NCI-H446 (cell line): ENCODE results near the gene CTDSP1.

Experiments used
- DNase-seq, 2 experiments: peaks; one replicate each; lab custom pipeline; 2025; lab: John Stamatoyannopoulos, UW

CTDSP1 gene, protein sequence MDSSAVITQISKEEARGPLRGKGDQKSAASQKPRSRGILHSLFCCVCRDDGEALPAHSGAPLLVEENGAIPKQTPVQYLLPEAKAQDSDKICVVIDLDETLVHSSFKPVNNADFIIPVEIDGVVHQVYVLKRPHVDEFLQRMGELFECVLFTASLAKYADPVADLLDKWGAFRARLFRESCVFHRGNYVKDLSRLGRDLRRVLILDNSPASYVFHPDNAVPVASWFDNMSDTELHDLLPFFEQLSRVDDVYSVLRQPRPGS

DNA sequence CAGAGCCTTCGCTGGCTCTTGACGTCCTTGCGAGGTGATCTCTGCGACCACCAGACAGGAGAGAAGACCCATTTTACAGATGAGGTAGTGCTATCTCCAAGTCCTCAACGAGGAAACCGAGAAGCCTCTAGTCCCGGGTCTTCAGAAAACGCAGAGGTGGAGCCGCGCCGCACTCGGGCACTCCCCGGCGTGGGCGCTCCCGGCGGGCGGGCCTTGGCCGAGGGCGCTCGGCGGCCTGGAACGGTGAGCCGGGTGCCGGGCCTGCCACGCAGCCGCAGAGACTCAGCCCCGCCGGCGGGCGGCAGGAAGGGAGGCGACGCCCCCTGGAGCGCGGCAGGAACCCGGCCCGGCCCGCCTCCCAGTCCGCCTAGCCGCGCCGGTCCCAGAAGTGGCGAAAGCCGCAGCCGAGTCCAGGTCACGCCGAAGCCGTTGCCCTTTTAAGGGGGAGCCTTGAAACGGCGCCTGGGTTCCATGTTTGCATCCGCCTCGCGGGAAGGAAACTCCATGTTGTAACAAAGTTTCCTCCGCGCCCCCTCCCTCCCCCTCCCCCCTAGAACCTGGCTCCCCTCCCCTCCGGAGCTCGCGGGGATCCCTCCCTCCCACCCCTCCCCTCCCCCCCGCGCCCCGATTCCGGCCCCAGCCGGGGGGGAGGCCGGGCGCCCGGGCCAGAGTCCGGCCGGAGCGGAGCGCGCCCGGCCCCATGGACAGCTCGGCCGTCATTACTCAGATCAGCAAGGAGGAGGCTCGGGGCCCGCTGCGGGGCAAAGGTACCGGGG is at the start of gene CTDSP1:
Gene CTDSP1, plus strand, starts transcription at position 478 of the 776 bp plus-strand sequence. Its CDS starts 223 bp downstream, at position 701.
- DNase-seq, result peak; percentile 73 to 91

DNA sequence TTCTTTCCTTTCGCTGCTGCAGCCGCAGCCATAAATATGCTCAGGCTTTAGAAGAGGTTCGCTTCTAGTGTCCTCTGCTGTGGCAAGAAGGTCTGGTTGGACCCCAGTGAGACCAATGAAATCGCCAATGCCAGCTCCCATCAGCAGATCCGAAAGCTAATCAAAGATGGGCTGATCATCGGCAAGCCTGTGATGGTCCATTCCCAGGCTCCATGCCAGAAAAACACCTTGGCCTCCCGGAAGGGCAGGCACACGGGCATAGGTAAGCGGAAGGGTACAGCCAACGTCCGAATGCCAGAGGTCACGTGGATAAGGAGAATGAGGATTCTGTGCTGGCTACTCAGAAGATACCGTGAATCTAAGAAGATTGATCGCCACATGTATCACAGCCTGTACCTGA is 45.6 kb upstream of the CTDSP1 start:
- no peak for DNase-seq

DNA sequence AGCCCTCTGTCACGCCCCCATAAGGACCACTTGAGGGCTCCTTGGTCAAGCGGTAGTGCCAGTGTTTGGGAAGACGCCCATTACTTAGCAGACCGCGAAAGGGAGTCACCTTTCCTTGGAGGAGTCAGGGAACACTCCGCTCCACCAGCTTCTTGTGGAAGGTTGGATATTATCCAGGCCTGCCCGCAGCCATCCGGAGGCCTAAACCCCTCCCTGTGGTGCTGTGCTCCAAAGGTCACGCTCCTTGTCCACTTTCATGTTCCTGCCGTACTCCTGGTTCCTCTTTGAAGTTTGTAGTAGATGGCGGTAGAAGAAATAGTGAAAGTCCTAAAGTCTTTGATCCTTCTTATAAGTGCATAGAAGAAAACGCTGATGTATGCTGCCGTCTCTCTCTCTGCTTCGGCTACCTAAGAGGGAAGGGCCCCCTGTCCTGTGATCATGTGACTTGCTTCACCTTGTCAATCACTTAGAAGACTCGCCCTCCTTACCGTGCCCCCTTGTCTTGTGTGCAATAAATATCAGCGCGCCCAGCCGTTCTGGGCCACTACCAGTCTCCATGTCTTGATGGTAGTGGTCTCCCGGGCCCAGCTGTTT is 44.7 kb upstream of the CTDSP1 start:
- no peak for DNase-seq

DNA sequence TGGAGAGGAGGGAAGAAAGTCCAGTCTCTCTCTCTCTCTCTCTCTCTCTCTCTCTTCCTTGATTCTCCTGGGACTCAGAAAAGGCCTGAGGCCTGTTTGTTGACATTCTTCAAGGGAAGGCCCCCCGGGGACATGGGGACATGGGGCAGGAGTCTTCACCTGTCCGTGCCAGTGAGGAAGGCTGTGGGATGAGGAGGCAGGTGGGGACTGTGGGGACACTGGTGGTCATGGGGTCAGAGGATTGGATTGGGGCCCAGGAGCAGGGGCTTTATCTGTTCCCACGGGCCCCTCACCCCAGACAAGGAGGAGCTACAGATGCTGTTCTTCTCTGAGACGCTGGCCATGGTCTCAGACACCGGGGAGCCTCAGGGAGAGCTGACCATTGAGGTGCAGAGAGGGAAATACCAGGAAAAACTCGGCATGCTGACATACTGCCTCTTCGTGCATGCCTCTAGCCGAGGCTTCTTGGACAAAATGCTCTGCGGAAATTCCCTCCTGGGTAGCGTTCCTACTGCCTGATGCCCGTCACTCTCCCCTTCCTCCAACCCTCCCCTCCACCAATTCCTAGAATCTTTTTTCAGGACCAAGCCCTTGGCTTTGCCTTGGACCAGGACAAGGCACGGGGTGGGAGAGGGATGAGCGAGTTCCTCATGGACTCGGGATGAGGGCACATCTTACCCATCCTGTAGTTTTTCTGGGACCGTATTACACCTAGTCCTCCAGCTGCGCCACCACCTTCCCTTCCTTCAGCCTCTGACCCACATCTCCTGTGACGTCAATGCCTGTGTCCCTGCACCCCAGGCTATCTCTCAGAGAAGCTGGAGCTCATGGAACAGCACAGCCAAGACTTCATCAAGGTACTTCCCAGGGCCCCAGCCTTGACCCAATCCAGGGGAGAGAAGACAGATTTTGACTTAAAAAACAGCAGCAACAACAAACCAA is 42.2 kb upstream of the CTDSP1 start:
- no peak for DNase-seq

DNA sequence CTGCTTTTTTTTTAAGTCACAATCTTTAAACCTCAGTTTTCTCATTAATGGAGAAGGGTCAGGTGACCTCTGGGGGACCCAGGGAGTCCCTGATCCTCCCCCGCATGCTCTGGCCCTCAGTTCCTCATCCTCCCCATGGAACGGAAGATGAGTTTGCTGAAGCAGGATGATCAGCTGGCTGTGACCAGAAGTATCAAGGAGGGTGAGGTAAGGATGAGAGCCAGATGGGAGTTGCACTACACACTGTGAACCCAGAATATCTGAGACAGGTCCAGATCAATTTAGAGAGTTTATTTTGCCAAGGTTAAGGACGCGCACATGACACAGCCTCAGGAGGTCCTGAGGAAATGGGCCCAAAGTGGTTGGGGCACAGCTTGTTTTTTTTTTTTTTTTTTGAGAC is 39.2 kb upstream of the CTDSP1 start:
- DNase-seq, result no peak

DNA sequence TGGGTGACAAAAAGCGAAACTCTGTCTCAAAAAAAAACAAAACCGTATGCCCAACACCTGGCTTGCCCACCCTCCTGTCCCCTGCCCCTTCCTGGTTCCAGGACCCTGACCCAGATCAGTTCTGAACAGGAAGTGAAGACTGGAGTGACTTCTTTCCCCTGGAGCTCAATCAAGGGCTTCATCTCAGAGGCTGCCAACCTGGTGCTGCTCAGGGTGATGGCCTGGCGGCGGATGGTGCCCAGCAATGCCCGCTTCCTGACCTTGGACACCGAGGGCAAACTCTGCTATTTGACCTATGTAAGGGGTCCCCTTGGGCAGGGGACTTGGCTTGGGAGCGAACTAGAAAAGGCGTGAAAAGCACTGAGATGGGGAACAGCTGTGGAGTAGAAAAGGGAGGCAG is 37.1 kb upstream of the CTDSP1 start:
- DNase-seq, result no peak

DNA sequence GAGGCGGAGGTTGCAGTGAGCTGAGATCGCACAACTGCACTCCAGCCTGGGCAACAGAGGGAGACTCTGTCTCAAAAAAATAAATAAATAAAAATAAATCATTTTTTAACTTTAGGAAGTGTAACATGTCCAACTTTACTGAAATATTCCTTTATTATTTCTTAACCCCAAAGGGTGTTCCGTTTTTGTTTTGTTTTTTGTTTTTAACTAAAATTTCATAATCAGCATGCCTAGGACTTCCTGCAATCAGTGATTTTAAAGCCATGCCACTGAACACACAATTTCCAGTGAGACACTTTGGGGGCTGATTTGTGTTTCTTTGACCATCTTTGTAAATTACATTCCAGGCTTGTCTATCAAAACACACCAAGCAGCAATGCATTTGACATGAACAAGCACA is 35.9 kb upstream of the CTDSP1 start:
- no peak for DNase-seq

DNA sequence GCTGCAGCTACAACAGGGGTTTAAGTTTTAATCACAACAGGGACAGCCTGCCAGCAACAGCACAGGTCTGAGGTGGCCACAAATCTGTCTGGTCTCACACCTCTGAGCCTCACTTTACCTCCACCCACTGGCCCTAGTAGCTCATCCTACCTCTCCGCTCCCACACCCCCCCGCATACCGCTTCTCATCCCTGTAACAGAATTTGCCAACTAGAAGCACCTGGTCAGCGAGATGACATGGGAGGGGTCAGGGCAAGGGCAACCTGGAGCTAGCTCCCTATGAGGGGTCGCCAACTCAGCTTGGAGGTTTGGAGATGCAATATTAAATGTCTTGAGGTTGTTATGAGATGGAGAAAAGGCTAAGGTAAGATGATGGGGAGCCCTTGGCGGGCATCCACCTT is 35.5 kb upstream of the CTDSP1 start:
- no peak for DNase-seq

DNA sequence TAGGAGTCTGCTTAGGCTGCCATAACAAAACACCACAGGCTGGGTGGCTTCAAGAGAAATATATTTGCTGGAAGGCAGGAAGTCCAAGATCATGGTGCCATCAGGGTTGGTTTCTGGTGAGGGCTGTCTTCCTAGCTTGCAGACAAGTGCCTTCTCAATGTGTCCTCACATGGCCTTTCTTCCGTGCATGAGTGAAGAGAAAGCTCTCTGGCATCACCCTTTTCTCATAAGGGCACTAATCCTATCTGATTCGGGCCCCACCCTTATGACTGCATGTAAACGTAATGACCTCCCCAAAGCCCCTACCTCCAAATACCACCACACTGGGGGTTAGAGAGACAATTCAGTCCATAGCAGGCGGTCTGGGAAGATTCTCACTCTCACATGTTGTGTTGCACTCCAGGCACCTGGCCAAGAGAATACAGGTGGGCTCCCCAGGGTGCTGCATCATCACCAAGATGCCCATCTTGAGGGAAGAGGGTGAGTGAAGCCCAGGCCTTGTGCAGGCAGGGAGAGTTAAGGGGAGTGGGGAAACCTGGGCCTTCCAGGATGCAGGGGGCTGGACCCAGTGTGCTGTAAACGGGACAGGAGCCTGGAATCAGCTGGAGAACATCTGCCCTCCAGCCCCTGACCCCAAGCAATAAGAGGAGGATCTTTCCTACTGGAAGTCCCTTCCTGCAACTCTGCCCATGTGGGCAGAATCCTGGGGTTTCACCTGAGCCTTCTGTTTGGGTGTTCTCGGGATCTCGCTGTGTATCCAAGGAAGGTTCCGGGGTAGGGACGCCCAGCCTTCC is 32.9 kb upstream of the CTDSP1 start:
- no peak for DNase-seq

DNA sequence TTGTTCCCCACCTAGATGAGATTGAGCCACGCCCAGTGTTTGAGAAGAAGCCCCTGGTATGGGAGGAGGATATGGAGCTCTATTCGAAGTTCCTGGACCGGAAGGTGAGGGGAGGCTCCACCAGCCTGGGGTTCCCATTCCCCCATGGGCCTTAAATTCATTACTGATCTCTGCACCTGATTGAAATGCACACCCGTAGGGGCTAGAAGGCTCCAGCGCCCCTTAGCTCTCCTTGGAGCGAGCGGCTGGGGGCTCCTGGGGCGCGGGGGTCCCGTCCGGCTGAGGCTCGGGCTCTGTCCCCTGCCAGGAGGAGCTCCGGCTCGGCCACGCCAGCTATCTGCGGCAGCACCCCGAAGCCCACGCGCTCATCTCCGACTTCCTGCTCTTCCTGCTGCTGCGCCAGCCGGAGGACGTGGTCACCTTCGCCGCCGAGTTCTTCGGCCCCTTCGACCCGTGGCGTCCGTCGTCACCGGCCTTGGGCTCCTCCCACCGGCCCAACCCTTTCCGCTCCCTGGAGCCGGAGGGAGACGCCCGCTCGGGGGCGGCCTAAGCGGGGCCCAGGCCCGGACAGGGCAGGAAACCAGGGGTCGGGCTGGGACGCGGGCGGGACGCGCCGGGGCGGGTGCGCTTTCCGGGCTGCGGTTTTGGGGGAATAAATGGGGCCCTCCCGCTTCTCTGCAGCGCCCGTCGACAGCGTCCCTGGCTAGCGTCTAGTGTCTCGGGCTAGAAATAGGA is 32.1 kb upstream of the CTDSP1 start:
- no peak for DNase-seq

DNA sequence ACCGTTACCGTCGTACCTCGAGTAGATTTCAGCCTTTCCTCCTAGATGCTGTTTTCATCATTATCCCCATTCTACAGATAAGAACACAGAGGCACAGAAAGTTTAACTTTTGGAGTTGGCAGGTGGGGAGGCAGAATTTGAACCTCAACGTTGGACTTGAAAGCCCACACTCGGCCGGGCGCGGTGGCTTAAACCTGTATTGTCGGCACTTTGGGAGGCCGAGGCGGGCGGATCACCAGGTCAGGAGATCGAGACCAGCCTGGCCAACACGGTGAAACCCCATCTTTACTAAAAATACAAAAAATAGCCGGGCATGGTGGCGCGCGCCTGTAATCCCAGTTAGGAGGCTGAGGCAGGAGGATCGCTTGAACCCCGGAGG is 31.5 kb upstream of the CTDSP1 start:
- DNase-seq, result no peak

DNA sequence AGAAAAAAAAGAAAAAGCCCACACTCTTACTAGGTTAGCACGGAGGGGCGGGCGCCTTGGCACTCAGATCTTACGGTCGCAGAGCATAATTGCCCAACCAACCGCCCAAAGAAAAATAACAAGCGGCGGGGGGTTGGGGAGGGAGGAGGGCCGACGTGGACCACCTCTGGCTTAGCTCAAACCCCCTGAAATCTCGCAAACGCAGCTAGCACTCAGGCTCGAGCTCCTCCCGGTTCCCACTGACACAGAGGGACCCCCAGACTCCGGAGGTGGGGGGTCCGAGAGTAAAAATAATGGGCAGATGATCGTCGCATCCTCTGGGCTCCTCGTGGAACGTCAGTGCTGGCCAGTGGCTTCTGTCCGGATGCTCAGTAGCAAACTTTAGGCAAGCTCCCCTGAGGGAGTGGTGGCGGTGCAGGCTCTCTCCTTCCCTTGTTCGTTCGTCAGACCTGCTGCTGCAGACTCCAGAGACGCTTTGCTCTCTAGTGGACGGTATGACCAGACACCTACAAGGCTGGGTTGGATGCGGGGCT is 31.0 kb upstream of the CTDSP1 start:
- DNase-seq, result no peak

DNA sequence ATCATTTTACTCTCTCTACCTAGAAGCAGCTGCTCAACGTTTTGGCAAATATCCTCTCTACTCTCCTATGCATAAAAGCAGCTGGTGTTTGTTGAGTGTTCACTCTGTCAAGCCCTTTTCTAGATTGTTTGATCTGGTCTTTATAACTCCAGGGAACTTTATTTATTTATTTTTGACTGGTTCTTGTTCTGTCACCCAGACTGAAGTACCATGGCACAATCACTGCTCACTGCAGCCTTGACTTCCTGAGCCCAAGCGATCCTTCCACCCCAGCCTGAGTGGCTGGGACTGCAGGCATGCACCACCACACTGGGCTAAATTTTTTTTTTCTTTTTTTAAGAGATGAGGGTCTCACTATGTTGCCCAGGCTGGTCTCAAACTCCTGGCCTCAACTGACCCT is 30.3 kb upstream of the CTDSP1 start:
- DNase-seq, result no peak

DNA sequence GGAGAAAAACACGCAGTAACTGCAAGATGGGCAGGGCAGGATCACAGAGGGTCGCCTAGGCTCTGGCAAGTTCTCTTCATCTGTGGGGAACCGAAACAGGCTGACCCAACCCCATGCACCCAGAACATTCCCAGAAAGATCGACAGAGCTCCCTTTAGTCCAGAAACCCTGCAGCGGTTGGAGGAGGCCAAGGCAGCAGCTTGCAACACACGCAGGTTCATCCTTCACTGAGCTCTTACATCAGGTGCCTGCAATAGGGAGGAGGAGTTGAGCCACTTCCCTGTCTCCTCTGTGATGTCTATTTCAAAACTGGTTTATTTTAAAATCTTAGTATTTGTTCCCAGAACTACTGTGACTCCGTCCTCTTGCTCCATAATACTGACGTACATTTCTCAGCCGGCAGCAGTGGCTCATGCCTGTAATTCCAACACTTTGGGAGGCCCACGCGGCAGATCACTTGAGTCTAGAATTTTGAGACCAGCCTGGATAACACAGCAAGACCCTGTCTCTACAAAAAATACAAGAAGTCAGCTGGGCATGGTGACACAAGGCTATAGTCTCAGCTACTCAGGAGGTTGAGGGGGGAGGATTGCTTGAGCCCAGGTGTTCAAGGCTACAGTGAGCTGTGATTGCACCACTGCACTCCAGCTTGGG is 29.1 kb upstream of the CTDSP1 start:
- no peak for DNase-seq

DNA sequence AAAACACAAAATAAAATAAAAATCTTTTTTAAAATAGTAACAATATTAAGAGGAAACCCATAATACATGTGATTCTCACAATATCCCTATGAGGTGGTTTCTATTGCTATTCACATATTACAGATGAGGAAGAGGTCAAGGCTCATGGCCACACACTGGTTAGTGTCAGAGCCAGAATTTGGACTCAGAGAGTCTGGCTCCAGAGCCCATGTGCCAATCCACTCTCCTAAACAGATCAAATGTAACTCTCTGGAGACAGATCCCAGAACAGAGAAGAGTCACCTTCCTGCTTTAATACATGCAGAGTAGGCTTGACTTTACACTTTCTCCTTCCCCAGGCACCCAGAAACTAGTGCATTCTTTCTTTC is 27.7 kb upstream of the CTDSP1 start:
- no peak for DNase-seq

DNA sequence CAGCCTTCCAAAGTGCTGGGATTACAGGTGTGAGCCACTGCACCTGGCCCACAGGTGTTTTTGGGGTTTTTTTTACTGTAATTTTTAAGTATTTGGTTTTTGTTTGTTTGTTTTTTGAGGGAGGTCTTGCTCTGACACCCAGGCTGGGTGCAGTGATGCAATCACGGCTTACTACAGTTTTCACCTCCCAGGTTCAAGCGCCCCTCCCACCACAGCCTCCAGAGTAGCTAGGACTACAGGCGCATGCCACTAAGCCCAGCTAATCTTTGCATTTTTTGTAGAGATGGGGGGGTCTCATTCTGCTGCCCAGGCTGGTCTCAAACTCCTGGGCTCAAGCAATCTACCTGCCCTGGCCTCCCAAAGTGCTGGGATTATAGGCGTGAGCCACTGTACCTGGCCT is 24.9 kb upstream of the CTDSP1 start:
- no peak for DNase-seq

DNA sequence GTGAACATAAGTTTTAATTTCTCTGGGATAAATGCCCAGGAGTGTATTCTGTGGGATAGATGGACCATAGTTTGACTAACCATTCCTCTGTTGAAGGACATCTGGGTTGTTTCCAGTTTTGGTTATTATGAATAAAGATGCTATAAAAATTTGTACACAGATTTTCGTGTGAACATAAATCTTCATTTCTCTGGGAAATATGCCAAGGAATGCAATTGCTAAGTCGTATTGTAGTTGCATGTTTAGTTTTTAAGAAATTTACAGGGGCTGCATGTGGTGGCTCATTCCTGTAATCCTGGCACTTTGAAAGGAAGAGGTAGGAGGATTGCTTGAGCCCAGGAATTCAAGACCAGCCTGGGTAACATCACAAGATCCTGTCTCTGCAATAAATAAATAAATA is 24.5 kb upstream of the CTDSP1 start:
- DNase-seq, result peak in 1 of 2 experiments; percentile 29

DNA sequence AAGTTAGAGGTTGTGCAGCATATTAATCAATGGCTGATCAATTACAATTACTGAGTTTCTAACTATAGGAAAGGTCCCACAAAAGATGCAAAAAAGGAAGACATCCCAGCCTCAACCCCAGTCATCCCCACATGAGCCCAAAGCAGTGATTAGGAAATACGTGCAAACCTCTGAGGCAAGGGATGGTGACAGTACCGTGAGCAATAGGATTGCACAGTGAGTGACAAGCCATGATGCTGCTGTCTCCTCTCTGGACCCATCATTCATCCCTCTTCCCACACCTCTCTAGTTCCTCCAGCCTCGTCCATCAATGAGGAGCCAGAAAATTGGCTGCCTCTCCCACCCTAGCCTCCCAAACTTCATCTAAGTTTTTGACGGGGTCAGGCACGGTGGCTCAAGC is 21.6 kb upstream of the CTDSP1 start:
- no peak for DNase-seq

DNA sequence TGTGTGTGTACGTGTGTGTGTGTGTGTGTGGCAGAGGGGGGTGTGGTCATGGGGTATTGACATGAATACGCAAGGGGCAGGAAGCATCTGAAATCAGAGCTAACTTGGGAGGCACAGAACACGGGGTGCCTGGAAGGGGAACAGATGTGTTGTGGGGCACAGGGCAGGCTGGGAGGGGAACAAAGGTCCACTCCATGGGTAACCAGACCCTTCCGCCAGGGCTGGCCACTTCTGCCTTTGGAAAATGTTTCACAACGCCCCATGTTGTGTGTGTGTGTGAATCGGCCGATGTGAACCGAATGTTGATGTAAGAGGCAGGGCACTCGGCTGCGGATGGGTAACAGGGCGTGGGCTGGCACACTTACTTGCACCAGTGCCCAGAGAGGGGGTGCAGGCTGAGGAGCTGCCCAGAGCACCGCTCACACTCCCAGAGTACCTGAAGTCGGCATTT is 17.7 kb upstream of the CTDSP1 start, which contains the start of gene SLC11A1:
Gene SLC11A1, plus strand, starts transcription at position 358 of the 451 bp plus-strand sequence. CDS start 96 bp downstream, outside the sequence.
- DNase-seq, result no peak

DNA sequence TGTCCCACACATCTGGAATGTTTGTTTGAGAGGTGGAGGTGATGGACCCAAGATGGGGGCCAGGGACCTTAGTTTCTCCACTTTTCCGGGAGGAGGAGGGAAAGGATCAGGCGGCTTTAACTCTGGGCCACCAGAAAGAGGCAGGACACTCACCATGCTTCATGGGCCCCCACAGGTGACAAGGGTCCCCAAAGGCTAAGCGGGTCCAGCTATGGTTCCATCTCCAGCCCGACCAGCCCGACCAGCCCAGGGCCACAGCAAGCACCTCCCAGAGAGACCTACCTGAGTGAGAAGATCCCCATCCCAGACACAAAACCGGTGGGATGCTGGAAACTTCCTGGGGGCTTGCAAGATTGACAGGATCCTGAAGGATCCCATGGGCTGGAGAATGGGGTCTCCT is 16.9 kb upstream of the CTDSP1 start:
- no peak for DNase-seq
